ENCODE results near the gene ASB3.

ASB3 gene

DNA sequence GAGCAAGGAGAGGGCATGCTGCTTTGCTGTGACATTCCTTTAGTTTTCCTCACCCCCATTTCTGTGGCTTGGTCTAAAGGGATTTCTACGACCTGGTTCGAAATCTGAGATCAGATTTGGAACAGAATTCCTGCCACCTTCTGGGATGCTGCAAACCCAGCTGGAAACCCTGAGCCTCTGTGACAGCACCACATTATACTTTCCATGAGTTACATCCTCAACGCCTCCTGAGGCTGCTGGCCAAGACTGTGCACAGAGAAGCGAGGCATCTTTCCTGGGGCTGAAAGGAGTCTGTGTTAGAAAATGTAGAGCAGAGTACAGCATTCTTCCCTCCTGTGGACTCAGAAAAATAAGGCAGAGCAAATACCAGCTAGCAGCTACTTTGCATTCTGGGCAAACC is 157.3 kb downstream of the ASB3 start:
- no peak for DNase-seq (ENCODE audit: low read depth)
- TF ChIP-seq CTCF (IDR thresholded peaks at IDR 0.05; ENCODE audit: low read depth, low read length, missing control alignments) = no peak
- no peak overlapping the region for H3K4me3 ChIP-seq (ENCODE audit: low read depth, low read length)

GRCh38 chr2:53629001-53629400 is 157.8 kb downstream of the ASB3 start:
- H3K4me3 ChIP-seq (ENCODE audit: low read depth, low read length) = no peak overlapping the region
- TF ChIP-seq CTCF (IDR thresholded peaks at IDR 0.05; ENCODE audit: low read depth, low read length, missing control alignments) = no peak
- DNase-seq (ENCODE audit: low read depth) = no peak

- no peak overlapping the region for H3K4me3 ChIP-seq (ENCODE audit: low read depth, low read length)
- TF ChIP-seq CTCF (IDR thresholded peaks at IDR 0.05; ENCODE audit: low read depth, low read length, missing control alignments) = no peak
- no peak for DNase-seq (ENCODE audit: low read depth)
These were observed 164.6 kb downstream of the ASB3 start for GRCh38 chr2:53622141-53622540.

DNA sequence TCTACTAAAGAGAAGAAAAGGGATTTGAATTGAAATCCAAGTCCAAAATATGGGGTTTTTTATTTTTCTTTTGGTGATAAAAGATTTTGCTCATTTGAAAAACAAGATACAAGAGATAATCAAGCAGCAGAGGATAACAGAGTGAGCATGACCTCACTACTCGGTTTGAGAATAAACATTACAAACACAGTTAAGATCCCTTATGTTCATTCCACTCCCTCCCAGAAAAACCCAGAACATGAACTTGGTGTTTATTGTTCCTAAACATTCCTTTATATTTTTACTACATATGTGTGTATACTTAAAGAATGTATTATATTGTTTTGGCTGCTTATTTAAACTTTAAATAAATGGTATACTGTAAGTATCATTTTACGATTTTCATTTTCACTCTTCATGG is 165.8 kb downstream of the ASB3 start:
- H3K4me3 ChIP-seq (ENCODE audit: low read depth, low read length) = no peak overlapping the region
- DNase-seq (ENCODE audit: low read depth) = no peak
- TF ChIP-seq CTCF (IDR thresholded peaks at IDR 0.05; ENCODE audit: low read depth, low read length, missing control alignments) = no peak

All from GM12864 (cell line).